HG02852 (cell line): Measurements from ENCODE around the gene NCOA3.
"Not testable (repeated sequence)": the region's sequence is repeated elsewhere in the genome, so short reads cannot be mapped to it uniquely, and the experiment has no call there.

Experiments
- ATAC-seq: cut with Tn5 transposase; IDR thresholded peaks from one replicate; pipeline ENCODE4 v1.9.1; 2021; ENCODE audit warnings: mild to moderate bottlenecking, moderate library complexity; ENCODE audit not compliant: unreplicated experiment

NCOA3 gene

DNA sequence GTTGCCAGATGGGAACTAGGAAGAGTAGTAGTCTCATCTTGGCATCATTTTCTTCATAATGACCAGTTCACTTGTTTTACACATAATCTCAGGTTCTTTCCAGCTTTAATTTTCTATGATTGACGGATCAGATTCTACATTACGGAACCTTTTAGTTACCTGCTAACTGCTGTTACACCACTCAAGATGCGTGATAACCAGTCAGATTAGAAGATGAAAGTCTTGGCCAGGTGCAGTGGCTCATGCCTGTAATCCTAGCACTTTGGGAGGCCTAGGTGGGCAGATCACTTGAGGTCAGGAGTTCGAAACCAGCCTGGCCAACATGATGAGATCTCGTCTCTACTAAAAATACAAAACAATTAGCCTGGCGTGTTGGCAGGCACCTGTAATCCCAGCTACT, 92.5 kb downstream of the NCOA3 start:
- no peak for ATAC-seq

DNA sequence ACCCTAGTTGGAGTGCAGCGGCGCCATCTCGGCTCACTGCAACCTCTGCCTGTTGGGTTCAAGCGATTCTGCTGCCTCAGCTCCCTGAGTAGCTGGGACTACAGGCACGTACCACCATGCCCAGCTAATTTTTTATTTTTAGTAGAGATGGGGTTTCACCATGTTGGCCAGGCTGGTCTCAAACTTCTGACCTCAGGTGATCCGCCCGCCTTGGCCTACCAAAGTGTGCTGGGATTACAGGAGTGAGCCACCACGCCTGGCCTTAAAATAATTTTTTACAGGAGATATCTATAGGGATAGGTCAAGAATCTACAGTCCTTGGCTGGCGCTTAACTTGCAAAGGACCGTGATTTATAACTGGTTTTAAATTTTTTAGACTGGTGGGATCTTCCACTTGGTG, 93.5 kb downstream of the NCOA3 start:
- ATAC-seq, result not testable (repeated sequence)

DNA sequence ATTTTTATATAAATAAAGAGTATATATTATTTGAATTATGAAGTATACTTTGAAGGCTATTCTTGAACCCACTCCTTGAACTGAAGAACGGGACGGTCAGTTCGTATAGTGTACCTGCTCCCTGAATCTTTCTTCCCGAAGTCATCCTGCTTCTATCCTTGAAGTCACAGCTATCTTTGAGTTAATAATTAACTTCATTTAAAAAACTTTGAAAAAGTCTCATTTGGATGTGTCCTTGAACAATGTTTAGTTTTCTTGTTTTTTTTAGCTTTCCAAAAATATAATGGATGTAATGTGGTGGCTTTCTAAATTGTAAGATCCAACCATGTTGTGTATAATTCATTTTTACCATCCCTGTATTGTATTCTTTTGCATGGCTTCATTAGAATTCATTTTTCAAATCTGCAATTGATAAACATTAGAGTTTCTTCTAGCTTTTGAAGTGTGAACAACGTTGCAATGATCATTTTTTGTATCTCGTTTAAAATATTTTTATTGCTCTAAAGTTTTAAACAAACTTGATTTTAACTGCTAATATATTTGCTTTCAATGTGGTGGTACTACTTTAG, 94.4 kb downstream of the NCOA3 start:
- no peak for ATAC-seq

DNA sequence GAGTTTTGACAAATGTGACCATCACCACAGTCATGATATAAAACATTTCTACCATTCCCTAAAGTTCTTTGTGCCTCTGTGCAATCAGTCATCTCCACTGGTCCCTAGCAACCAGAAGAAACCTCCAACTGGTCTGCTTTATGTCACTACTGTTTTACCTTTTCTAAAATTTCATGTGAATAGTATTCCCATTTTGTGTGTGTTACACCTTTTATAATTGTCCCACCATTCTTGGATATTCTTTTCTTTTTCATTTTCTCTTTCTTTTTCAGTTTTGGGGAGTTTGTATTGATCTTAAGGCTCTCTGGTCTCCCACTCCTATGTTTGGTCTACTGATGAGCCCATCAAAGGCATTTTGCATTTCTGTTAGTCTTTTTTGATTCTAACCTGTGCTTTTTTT, 95.4 kb downstream of the NCOA3 start:
- ATAC-seq, result no peak

DNA sequence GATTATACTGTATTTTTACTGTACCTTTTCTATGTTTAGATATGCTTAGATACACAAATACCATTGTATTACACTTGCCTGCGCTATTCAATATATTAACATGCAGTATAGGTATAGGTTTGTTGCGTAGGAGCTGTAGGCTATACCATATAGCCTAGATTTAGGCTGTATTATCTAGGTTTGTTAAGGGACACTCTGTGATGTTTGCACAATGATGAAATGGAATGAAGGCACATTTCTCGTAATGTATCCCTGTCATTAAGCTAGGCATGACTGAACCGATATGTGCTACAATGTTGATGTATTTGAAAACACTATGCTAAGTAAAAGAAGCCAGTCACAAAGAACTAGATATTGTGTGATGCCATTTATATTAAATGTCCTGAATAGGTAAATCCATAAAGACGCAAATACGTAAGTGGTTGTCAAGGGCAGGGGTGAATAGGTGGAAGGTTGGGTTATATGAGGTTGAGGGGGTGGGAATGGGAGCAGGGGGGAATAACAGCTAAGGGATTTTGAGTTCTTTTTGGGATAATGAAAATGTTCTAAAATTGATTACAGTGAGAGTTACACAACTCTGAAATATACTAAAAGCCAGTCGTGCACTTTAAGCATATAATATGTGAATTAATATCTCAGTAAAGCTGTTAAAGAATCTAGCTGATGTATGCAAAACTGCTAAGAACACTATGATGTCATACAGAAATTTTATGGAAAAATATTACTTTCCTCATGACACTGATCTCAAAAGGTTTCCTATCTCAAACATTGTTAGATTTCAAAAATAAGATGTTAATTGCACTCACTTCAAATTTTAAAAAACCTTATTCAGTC, 97.4 kb downstream of the NCOA3 start:
- no peak for ATAC-seq

DNA sequence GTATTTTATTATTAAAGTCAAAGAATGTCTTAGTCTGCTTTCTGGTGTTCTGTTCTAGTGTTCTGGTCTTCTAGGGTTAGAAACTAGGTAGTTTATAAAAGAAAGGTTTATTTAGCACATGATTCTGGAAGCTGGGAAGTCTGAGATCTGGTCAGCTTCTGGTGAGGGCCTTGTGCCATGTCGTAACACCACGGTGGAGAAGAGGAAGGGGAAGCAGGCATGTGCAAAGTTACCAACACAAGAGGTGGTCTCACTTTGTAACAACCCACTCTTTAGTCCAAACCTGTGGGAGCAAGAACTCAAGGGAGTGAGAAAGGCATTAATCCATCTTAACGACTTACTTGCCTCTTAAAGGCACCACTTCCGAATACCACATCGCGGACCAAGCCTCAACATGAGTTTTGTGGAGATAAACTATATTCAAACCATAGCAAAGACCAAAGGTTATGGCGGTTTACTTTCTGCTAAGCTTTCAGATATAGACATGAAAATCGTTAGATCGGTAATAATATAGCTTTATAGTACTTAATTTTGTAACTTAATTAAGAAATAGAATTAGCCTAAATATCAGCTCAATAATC, 99.4 kb downstream of the NCOA3 start:
- no peak for ATAC-seq

DNA sequence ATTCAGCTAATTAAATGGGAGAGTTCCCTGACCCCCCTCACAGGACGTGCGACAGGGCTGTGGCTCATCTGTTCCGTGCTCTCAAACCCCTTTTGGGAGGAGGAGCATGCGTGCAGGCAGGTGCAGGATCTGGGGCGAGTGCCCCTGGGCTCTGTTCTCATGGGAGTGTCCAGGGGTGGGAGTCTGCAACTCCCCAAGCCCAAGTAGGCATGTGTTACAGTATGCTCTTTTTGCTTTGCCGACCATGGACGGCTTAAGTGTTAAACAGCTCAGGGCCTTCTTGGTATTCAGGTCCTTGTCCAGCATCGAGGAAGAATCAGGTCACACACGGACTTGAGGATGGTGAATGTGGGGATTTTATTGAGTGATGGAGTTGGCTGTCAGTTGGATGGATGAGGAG, 101.6 kb downstream of the NCOA3 start:
- ATAC-seq, result no peak

DNA sequence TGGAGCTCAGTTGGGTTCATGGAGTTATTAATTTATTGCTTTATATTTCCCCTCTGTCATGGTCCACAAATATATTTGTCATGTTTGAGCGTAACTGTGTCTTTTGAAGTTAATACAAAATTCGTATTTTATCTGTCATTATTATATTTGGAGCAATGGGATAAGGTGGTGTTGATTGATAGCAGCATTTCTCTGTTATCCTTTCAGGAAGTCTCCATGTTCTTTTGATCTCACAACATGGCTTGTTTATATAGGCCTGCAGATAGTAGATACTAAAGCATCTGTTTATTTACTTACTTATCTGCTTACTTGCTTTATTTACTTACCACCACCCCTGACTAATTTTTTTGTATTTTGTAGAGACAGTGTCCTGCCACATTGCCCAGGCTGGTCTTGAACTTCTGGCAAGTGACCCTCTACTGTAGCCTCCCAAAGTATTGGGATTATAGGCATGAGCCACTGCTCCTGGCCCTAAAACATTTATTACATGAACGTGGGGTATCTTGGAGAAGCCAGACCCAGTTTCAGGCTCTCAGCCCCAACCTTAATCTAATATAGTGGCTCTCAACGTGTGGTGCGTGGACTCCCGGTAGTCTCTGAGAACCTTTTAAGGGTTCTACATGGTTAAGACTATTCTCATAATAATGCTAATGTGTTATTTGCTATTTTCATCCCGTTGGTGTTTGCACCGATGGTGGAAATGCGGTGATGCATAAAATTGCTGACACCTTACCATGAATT, 104.2 kb downstream of the NCOA3 start:
- no peak for ATAC-seq

DNA sequence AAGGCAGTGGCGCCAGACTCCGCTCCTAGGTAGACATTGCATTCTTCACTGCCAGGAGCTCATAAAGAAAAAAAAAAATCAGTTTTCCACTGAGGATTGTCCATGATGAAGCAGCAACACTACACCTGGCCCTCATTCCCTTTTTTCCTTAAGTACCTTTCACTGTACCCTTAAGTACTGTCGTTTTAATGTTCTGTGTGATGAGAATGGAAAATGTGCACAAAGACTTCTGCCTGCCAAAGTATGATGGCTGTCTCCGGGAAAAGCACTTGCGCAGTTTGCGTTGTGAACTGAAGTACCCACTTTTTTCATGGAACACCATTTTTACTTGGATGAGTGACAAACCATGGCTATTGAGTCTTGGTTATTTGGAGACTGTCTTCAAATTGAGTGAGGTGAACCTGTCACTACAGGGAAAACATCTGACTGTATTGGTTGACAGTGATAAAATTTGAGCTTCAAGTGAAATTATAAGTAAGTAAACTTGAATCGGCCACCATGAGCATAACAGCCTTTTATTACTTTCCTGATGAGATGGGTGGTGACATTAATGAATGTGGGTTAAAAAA, 104.8 kb downstream of the NCOA3 start:
- no peak for ATAC-seq

DNA sequence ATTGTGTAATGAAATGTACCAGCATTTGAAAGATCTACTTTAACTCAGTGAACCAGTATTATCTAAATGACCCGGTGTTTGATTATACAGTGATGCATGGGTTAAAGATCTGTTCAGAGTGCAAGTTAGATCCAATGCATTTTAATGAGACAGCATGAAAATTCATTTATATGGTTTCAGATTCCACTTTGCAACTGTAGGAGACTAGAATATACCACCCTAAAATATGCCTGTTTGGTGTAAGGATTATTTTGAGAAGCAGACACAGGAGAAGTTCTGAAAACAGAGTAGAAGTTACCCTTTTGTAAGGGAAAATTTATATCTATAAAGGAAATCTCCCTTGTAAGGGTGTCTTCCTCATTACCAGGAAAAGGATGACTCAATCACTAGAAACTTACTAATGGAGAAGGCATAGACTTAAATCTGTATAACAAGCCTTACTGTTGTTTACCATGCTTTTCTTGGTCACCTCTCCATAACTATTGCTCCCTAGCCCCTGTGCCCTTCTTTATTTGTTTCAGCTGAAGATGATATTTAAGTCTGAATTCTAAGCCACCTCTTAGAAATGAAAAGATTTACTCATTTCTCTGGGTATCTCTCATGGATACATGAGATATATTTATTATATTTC, 105.4 kb downstream of the NCOA3 start:
- ATAC-seq, result no peak

DNA sequence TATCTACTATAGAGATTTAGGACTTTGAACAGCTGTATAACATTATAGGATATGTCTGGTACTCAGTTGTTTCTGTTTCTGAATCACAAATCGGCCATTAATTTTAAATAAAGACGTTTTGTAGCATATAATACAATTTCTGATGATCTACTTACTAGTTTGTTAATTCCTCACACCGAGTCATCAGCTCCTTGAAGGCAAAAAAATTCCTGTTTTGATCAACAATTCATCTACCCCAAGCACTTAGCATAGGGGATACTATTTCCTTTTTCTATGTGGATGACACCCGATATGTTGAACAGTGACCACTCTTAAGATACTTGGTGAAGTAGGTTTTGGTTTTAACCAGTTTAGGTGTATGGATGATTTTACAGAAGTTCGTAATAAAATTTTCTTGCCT, 107.3 kb downstream of the NCOA3 start:
- ATAC-seq, result no peak

DNA sequence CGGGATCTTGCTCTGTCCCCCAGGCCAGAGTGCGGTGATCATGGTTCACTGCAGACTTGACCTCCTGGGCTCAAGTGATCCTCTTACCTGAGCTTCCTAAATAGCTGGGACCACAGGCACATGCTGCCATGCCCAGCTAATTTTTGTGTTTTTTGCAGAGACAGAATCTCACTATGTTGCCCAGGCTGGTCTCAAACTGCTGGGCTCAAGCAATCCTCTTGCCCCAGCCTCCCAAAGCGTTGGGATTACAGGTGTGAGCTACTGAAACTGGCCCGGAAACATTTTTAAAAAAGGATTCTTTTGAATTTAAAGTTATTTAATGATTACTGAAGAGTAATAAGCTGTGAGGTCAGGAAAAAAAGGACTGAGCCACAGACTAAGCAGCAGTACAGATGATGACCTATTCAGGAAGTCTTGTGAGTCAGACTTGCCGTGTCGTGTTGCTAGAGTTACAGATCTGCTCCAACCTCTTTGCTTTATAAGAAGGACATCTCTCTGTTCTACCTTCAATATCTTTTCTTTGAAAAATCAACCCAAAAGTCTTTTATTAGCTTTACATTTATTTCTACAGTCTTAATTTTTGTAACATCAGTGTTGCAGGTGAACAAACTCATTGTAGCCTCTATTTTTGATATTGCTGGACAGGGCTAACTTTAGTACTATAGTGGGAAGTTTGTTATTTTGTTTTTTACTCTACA, 108.7 kb downstream of the NCOA3 start:
- no peak for ATAC-seq

DNA sequence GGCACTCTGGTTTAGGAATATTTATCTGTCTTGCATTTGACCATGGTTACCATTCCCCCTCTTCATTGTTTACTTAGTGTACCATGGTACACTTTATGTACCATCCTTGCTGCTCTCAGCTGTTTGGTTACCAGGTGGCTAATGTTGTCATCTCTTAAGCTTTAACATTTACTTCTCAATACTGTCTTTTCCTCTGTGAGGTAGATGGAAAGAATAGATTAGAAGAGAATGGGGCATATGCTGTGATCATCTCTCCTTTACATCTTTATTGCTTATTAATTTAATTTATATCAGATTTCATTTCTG, 109.2 kb downstream of the NCOA3 start:
- no peak for ATAC-seq

DNA sequence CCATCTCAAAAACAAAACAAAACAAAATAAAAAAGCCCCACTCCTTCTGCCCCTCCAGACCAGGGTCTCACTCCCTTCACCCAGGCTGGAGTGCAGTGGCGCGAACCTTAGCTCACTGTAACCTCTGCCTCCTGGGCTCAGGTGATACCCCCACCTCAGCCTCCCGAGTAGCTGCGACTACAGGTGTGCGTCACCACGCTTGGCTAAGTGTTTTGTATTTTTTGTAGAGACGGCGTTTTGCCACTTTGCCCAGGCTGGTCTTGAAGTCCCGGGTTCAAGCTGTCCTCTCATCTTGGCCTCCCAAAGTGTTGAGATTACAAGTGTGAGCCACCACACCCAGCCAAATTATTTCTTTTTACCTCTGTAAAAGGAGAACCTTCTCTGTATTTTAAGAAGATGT, 110.1 kb downstream of the NCOA3 start:
- ATAC-seq, result no peak

DNA sequence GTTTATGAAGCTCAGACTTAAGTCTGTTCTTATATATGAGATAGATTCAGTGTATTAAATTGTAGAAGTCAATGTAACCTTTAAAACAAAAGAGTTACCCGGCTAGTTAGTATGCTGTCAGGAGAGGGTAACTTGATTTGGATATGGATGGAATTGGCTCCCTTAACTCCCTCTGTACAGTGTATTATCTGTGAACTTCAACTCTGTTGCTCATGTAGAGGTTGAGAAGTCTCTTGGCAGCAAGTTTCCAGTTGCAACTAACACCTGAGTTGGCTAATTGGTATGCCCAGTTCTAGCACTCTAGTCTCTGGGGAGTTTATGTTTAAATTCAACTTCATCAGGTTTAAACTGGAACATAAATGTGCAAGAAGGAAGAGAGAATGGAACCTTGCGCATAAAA, 111.0 kb downstream of the NCOA3 start:
- no peak for ATAC-seq

DNA sequence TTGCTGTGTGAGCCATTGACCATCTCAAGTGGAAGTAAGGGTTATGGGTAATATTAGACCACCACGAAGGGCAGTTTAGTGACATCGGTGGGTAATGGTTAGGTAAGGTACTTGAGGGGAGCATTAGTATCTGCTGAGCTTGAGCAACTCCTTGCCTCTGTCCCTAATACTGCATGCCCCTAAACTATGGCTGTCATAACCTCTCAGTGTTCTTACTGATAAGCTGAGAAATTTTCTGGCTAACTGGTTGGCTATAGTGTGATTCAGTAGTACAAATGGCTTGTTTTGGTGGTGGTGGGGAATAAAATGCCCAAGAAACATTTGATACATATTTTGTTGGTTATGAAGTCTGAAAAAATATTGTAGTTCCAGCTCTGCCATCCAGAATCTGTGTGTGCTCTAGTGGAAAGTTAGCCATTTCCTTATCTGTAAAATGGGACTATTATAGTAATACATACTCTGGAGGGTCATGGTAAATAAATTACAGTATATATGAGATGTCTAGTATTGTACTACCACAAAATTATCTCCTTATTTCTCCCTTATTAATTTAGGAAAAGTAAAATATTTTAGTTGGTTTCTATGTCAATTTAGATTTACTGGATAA, 113.1 kb downstream of the NCOA3 start:
- no peak for ATAC-seq

DNA sequence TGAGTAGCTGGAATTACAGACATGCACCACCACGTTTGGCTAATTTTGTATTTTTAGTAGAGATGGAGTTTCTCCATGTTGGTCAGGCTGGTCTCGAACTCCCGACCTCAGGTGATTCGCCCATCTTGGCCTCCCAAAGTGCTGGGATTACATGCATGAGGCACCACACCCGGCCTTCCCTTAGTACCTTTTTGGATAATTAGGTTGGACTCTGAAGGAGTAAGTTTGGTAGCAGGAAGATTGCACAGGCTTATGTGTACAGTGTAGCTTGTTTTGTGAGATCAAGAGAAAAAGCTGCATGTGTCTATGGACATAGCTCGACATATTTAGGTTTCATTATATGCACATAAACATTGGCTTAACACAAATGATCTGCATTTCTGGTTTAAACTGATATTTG, 116.8 kb downstream of the NCOA3 start:
- no peak for ATAC-seq

DNA sequence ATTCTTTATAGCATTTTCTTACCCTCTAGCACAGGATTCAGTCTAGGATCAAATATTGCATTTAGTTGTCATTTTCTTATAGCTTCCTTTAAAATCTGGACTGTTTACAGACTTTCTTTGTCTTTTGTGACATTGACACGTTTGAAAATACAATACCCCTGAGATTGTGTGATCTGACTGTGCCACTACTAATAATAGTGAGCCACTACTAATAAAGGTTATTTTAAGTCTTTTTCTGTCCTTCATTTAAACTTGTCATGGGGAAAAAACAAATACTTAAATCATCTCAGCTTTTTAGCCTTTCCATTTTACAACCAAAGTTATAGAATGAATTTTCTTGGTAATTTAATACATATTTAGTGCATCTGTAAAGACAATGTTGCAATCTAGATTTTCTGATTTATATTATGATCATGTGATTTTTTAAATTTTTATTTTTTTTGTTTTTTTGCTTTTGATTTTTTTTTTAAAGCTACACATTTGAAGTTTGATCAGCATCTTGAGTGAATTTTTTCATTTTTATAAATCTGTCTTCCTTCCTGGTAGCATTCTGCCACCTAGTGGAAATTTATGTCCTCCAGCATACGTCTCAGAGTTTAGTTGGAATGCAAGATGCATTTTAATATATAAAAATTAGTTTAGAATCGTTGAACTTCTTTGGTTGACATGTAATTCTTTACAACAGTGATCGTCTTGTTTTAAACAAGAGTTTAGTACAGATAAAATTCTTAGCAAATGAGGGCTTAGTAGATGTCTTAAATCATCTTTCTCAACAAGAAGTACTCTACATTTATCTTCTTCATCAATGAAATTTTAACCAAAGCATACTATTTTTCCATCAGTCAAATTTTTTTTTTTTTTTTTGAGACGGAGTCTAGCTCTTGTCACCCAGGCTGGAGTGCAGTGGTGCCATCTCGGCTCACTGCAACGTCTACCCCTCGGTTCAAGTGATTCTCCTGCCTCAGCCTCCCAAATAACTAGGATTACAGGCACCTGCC, 119.4 kb downstream of the NCOA3 start:
- ATAC-seq, result no peak

DNA sequence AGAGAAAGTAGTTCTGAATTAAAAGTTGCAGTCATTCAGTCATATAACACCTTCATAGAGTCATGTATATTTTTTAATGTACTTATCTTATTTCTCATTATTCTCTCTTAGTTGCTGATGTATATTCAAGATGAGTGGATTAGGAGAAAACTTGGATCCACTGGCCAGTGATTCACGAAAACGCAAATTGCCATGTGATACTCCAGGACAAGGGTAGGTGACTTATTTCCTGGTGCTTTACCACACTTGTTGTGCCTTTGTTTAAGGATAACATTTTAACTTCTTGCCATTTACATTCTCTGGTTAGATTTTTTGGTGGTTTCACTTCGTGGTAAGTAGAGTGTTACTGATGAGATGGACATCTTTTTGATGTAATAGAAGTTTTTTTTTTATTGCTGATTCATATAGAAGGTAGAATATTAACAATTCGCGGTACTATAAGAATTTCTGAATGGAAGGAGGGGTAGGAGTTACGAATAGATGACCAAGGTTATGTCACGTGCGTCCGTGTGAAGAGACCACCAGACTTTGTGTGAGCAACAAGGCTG, 120.5 kb downstream of the NCOA3 start:
- ATAC-seq, result no peak
